ENCODE measurements around the gene NSMCE4A. TPM values are rescaled to one million over a fixed set of nuclear protein-coding genes. Genes with fewer than 3 reads are reported as not detected.

The NSMCE4A gene
- total RNA-seq, 4 donors from 2014 or later, result 63.9 to 96.8 (median 82.0) TPM

DNA sequence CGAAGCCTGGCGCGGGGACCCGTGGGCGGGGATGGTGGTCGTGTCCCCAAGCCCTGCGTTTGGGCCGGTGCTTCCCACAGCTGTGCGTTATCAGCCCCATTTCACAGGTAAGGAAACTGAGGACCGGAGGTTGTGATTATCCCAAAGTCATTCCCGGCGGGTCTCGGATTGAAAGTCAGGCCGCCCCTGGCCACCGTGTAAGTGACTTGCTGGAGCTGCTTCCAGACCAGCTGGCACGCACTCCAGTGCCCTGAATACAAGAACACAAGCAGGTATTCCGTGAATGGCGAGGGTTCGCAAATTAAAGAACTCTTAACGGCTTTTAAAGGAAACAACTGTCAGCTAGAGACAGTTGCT is 46.5 kb downstream of the NSMCE4A start:
- Histone ChIP-seq H3K4me3 (peak overlapping the region; percentile 96 to 100 (median 99)), H3K27me3 (no peaks in the 10 kb centered on the region), H3K36me3 (peaks cover 0 to 7% (median 3%) of the 10 kb centered on the region in 4 donors), H3K9me3 (no peaks in the 10 kb centered on the region), H3K27ac (replicated peaks in 1 of 4) (peak overlapping the region; percentile 99 to 100 (median 100)), H3K4me1 (peaks cover 15 to 42% (median 31%) of the 10 kb centered on the region in 4 donors)
- TF ChIP-seq POLR2A (IDR thresholded peaks at IDR 0.05; ENCODE audit: low read depth) (no peak), POLR2AphosphoS5 (IDR thresholded peaks at IDR 0.05) (no peak), EP300 (IDR thresholded peaks at IDR 0.05) (no peak), CTCF (IDR thresholded peaks at IDR 0.05) (no peak)
- intact Hi-C loops (cut with DNase I), result loop anchor here (5.0 kb wide), 2 partner anchors 44 to 124 kb away; no protein-coding TSS in a partner anchor
- WGBS, result 10% methylated on average over 4 of the region's 20 CpGs
- no peak for DNase-seq (ENCODE audit: extremely low spot score)

DNA sequence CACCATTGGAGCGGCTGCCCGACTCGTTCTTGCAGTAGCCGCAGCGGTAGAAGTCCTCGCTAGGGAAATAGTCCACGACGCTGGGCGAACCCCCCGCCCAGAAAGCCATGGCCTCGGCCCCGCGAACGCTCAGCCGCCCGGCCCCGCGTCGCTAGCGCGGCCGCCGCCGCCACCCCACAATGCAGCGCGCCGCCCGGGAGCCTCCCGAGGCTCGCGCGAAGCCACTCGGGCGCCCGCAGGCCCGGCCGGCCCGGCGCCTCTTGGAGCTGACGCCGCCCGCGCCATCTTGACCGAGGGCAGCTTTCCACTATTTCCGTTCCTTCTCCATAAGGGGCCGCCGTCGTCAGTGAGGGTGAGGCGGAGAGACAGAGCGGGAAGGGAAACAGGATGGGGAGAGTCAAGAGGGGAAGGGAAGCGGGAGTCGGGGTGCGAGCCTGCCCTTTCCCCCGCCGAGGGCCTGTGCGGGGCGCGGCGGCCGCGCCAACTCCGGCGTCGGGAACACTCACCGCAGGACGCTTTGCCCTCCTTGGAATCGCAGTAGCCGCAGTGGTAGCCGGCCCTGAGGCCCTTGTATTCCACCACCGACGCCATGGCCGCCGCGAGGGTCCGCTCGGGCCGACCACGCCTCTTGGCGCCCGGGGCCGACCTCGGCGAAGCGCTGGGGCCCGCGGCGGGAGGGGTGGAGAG is 47.0 kb downstream of the NSMCE4A start, which contains the start of gene ATE1:
Gene ATE1, minus strand, starts transcription at position 191 of the 687 bp plus-strand sequence. Its CDS starts 82 bp downstream, at position 109.
- H3K27ac ChIP-seq (replicated peaks in 1 of 4), result peak within 1 kb of the TSS; percentile 99 to 100 (median 100)
- peak within 1 kb of the TSS; percentile 96 to 100 (median 99) for H3K4me3 ChIP-seq
- H3K36me3 ChIP-seq, result peaks cover 0 to 11% (median 4%) of the 10 kb centered on the region in 4 donors
- DNase-seq (ENCODE audit: extremely low spot score), result peak; percentile 96
- H3K9me3 ChIP-seq, result no peaks in the 10 kb centered on the region
- no peaks in the 10 kb centered on the region for H3K27me3 ChIP-seq
- WGBS, result 0% methylated on average over 17 of the region's 87 CpGs
- intact Hi-C loops (cut with DNase I), result loop anchor here (5.0 kb wide), 2 partner anchors 44 to 124 kb away; no protein-coding TSS in a partner anchor
- TF ChIP-seq EP300 (IDR thresholded peaks at IDR 0.05) (no peak), POLR2A (IDR thresholded peaks at IDR 0.05; ENCODE audit: low read depth) (peak; percentile 20), POLR2AphosphoS5 (IDR thresholded peaks at IDR 0.05) (peak; percentile 88 to 94), CTCF (IDR thresholded peaks at IDR 0.05) (peak in 2 of 3 experiments; percentile 8 to 30)
- peaks cover 15 to 42% (median 31%) of the 10 kb centered on the region in 4 donors for H3K4me1 ChIP-seq

GRCh38 chr10:121927318-121927840 is 47.6 kb downstream of the NSMCE4A start:
- no peak for DNase-seq (ENCODE audit: extremely low spot score)

DNA sequence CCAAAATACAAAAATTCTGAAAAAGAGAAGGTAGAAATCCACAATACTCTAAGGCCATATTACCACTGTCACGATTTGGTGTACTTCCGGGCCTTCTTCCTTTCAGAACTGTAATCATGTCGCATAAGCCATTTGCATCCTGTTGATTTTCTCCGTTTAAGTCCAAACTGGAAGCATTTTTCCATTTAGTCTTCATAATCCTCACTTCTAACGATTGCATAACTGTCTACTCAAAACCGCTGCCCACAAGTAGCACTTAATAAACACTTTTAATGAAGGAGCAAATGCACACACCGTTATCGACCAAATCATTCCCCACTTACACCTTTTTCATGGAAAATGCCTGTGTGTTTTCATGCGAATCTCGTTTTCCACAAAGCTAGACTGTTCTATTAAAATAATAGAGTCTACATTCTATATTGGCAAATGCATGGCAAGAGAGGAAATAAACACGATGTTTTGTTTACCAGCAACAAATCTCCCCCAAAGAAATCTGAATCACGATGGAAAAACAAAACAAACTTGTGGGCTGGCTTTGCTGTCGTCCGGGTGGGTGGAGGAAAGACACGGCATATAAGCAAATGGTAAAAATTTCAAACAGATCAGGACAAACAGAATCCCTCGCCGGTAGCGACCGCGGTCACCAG is 48.2 kb downstream of the NSMCE4A start:
- Histone ChIP-seq H3K27ac (replicated peaks in 1 of 4) (peak overlapping the region; percentile 99 to 100 (median 100)), H3K4me1 (peaks cover 15 to 42% (median 31%) of the 10 kb centered on the region in 4 donors), H3K4me3 (peak overlapping the region; percentile 96 to 100 (median 99)), H3K27me3 (no peaks in the 10 kb centered on the region), H3K9me3 (no peaks in the 10 kb centered on the region), H3K36me3 (peaks cover 0 to 18% (median 9%) of the 10 kb centered on the region in 4 donors)
- intact Hi-C loops (cut with DNase I), result loop anchor here (5.0 kb wide), 2 partner anchors 46 to 126 kb away; no protein-coding TSS in a partner anchor
- under 1% methylated on average over 20 of the region's 20 CpGs for WGBS
- no peak for DNase-seq (ENCODE audit: extremely low spot score)
- TF ChIP-seq EP300 (IDR thresholded peaks at IDR 0.05), result no peak

More at GRCh38 chr10:121927318-121927840, 47.6 kb downstream of the NSMCE4A start:
- Histone ChIP-seq H3K36me3 (peaks cover 0 to 17% (median 7%) of the 10 kb centered on the region in 4 donors), H3K27me3 (no peaks in the 10 kb centered on the region), H3K27ac (replicated peaks in 1 of 4) (peak overlapping the region; percentile 99 to 100 (median 100)), H3K4me3 (peak overlapping the region; percentile 96 to 100 (median 99)), H3K9me3 (no peaks in the 10 kb centered on the region), H3K4me1 (peaks cover 15 to 42% (median 31%) of the 10 kb centered on the region in 4 donors)
- 1% methylated on average over 30 of the region's 48 CpGs for WGBS
- intact Hi-C loops (cut with DNase I), result loop anchor here (5.0 kb wide), 2 partner anchors 45 to 125 kb away; no protein-coding TSS in a partner anchor
- no peak for TF ChIP-seq EP300 (IDR thresholded peaks at IDR 0.05)
- TF ChIP-seq POLR2AphosphoS5 (IDR thresholded peaks at IDR 0.05), result peak in 1 of 2 donors; percentile 27

GRCh38 chr10:121926157-121926556 is 48.9 kb downstream of the NSMCE4A start:
- 82% methylated on average over 4 of the region's 4 CpGs for WGBS
- H3K4me3 ChIP-seq, result peak overlapping the region; percentile 96 to 100 (median 99)

More at GRCh38 chr10:121926157-121926556, 48.9 kb downstream of the NSMCE4A start:
- H3K27ac ChIP-seq (replicated peaks in 1 of 4), result peak overlapping the region; percentile 99 to 100 (median 100)
- no peak for DNase-seq (ENCODE audit: extremely low spot score)
- H3K27me3 ChIP-seq, result no peaks in the 10 kb centered on the region
- H3K9me3 ChIP-seq, result no peaks in the 10 kb centered on the region
- H3K4me1 ChIP-seq, result peaks cover 15 to 42% (median 31%) of the 10 kb centered on the region in 4 donors
- no peak for TF ChIP-seq EP300 (IDR thresholded peaks at IDR 0.05)
- TF ChIP-seq POLR2AphosphoS5 (IDR thresholded peaks at IDR 0.05), result no peak
- no peak for TF ChIP-seq CTCF (IDR thresholded peaks at IDR 0.05)
- TF ChIP-seq POLR2A (IDR thresholded peaks at IDR 0.05; ENCODE audit: low read depth), result no peak
- H3K36me3 ChIP-seq, result peaks cover 0 to 21% (median 10%) of the 10 kb centered on the region in 4 donors
- intact Hi-C loops (cut with DNase I), result loop anchor here (5.0 kb wide), 2 partner anchors 46 to 126 kb away; no protein-coding TSS in a partner anchor

Measured in esophagus muscularis mucosa (tissue), 4 donors.